NCI-H82 (cell line): ENCODE results near the gene MIA3.
"Not testable (repeated sequence)": the region's sequence is repeated elsewhere in the genome, so short reads cannot be mapped to it uniquely, and the experiment has no call there.

Experiments
- DNase-seq: peaks from one replicate; lab custom pipeline; 2025; lab: John Stamatoyannopoulos, UW

Gene MIA3, protein sequence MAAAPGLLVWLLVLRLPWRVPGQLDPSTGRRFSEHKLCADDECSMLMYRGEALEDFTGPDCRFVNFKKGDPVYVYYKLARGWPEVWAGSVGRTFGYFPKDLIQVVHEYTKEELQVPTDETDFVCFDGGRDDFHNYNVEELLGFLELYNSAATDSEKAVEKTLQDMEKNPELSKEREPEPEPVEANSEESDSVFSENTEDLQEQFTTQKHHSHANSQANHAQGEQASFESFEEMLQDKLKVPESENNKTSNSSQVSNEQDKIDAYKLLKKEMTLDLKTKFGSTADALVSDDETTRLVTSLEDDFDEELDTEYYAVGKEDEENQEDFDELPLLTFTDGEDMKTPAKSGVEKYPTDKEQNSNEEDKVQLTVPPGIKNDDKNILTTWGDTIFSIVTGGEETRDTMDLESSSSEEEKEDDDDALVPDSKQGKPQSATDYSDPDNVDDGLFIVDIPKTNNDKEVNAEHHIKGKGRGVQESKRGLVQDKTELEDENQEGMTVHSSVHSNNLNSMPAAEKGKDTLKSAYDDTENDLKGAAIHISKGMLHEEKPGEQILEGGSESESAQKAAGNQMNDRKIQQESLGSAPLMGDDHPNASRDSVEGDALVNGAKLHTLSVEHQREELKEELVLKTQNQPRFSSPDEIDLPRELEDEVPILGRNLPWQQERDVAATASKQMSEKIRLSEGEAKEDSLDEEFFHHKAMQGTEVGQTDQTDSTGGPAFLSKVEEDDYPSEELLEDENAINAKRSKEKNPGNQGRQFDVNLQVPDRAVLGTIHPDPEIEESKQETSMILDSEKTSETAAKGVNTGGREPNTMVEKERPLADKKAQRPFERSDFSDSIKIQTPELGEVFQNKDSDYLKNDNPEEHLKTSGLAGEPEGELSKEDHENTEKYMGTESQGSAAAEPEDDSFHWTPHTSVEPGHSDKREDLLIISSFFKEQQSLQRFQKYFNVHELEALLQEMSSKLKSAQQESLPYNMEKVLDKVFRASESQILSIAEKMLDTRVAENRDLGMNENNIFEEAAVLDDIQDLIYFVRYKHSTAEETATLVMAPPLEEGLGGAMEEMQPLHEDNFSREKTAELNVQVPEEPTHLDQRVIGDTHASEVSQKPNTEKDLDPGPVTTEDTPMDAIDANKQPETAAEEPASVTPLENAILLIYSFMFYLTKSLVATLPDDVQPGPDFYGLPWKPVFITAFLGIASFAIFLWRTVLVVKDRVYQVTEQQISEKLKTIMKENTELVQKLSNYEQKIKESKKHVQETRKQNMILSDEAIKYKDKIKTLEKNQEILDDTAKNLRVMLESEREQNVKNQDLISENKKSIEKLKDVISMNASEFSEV (N-terminal part only)

GRCh38 chr1:222618001-222618879 lies at the start of gene MIA3:
TSS of gene MIA3 (plus strand) at chr1:222618097. CDS start at chr1:222618111, 14 bp downstream.
- peak; percentile 91 for DNase-seq

DNA sequence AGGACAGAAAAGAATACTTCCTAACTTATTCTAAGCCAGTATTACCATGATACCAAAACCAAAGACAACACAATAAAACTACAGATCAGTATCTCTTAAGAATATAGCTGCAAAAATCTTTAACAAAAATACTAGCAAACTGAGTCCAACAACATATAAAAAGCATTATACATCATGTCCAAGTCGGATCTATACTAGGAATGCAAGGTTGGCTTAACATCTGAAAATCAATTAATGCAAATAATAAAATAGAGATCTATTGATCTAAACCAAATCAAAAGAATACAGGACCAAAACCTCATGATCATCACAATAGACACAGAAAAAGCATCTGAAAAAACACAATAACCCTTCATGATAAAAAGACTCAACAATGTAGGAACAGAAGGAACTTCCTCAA lies 47.1 kb upstream of the MIA3 start:
- DNase-seq = no peak

- DNase-seq = no peak
Observed at GRCh38 chr1:222579316-222579715, 38.6 kb upstream of the MIA3 start.

GRCh38 chr1:222582099-222582774 lies 35.7 kb upstream of the MIA3 start:
- no peak for DNase-seq

DNA sequence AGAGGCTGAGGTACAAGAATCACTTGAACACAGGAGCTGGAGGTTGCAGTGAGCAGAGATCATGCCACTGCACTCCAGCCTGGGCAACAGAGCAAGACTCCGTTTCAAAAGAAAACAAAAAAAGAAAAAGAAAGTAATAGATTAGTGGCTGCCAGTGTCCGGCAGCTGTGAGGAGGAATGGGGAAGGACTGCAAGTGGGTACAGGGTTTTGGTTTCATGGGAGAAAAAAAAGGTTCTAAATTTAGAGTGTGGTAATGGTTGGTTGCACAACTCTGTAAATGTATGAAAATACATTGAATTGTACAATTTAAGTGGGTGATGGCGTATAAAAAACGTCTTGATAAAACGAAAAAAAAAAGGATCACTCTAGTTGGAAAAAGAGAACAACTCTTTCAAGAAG lies 34.8 kb upstream of the MIA3 start:
- DNase-seq = no peak

GRCh38 chr1:222586842-222587241 lies 31.1 kb upstream of the MIA3 start:
- no peak for DNase-seq

- no peak for DNase-seq
Observed at GRCh38 chr1:222588135-222588534, 29.8 kb upstream of the MIA3 start.

- peak; percentile 96 for DNase-seq
Observed at GRCh38 chr1:222589462-222590302, 28.2 kb upstream of the MIA3 start, which contains the start of gene TAF1A. TSS of gene TAF1A (minus strand) at chr1:222589933.

DNA sequence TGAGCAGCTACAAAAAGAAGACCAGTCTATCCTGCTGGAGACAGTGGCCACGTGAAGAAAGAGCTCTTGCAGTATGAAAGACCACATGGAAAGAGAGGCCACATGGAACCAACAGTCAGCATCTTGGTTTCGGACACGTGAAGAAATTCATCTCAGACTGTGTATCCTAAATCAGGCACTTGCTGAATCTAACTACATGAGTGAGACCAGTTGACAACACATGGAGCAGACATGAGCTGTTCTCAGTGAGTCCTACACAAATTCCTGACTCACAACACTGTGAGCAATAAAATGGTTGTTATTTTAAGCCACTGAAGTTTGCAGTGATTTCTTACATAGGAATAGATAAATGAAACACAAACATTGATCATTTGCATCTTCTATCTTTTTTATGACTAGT lies 25.7 kb upstream of the MIA3 start:
- DNase-seq = no peak

GRCh38 chr1:222594789-222595188 lies 23.1 kb upstream of the MIA3 start:
- no peak for DNase-seq

- no peak for DNase-seq
Observed at GRCh38 chr1:222596696-222597095, 21.2 kb upstream of the MIA3 start.

GRCh38 chr1:222600281-222600680 lies 17.6 kb upstream of the MIA3 start:
- no peak for DNase-seq

GRCh38 chr1:222601257-222601656 lies 16.6 kb upstream of the MIA3 start:
- no peak for DNase-seq

DNA sequence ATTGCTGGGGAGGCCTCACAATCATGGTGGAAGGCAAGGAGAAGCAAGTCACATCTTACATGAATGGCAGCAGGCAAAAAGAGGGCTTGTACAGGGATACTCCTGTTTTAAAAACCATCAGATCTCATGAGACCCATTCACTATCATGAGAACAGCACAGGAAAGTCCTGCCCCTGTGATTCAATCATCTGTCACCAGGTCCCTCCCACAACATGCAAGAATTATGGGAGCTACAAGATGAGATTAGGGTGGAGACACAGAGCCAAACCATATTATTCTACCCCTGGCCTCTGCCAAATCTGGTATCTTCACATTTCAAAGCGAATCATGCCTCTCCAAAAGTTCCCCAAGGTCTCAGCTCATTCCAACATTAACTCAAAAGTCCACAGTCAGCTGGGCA lies 11.1 kb upstream of the MIA3 start:
- DNase-seq = no peak

- DNase-seq = not testable (repeated sequence)
Observed at GRCh38 chr1:222609111-222609510, 8.8 kb upstream of the MIA3 start.

GRCh38 chr1:222610728-222611127 lies 7.2 kb upstream of the MIA3 start:
- DNase-seq = no peak

- DNase-seq = no peak
Observed at GRCh38 chr1:222613627-222614026, 4.3 kb upstream of the MIA3 start.

DNA sequence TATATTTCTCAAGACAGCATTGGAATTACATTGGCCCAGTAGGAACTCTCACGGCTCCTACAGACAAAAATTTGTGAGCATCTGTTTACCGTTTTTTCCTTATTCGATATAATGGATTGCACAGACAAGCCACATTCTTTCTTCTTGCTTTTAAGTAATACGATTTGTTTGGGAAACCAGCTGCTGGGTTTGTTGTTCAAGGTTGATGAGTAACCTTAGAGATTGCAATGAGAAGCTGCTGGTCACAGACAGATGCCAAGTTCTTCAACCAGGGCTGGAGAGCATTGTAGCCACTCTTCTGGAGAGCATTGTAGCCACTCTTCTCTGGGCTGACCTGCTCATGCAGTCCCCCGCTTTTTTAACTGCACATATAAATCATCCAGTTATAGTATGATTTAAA lies 1.4 kb upstream of the MIA3 start:
- peak; percentile 82 for DNase-seq

DNA sequence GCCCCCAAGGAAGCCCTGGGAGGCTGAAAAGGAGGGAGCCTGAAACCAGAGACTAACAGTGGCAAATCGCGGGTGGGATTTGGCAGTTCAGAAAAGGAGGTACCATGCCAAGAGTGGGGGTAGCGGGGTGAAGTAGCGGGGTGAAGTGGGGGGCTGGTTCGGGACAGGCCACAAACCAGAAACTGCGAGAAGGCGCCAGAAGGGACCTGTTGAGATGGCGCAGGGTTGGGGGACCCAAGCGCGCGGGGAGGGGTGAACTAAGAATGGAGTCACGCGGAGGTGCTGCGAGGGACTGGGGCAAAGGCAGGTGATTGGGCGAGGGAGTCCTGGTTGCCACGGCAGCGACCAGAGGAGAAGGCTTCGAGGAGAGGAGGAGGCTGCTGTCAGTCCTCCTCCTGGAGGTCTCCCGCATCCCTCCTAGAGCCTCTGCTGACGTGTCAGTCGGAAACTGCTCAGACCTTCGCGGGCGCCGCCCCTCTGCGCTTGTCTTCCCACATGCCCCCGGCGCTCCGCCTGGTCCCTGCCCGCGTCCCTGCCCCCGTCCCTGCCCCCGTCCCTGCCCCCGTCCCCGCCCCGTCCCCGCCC lies 438 bp upstream of the MIA3 start:
- DNase-seq = peak; percentile 99
